Upper lobe of left lung (tissue), 4 donors: Measurements from ENCODE around the gene RYR3.

ENCODE experiments used
- CTCF ChIP-seq, 6 experiments: fragments of 450-650 bp in 4 of 6; fragments of 200-600 bp in 2 of 6; sonication (generic) in 2 of 6; IDR thresholded peaks; one replicate each; pipeline ENCODE4 v1.5.1; 2016 to 2019; ENCODE audit warnings: antibody characterized with exemption in 6 of 6
- EP300 ChIP-seq, 4 donors: sonication (generic); formaldehyde crosslinking; IDR thresholded peaks; one replicate each; pipeline ENCODE4 v1.5.1; 2017; ENCODE audit warnings: antibody characterized with exemption in 4 of 4, control low read depth in 2 of 4
- POLR2A ChIP-seq, 4 donors: fragments of 450-650 bp; IDR thresholded peaks; one replicate each; pipeline ENCODE4 v1.5.1; 2016 to 2017; ENCODE audit warnings: antibody characterized with exemption in 4 of 4, mild to moderate bottlenecking in 2 of 4
- POLR2AphosphoS5 ChIP-seq, 2 donors: sonication (generic); formaldehyde crosslinking; IDR thresholded peaks; one replicate each; pipeline ENCODE4 v1.5.1; 2017; ENCODE audit warnings: antibody characterized with exemption in 2 of 2

GRCh38 chr15:33678176-33678575, 367.4 kb downstream of the RYR3 start:
- TF ChIP-seq POLR2AphosphoS5 (IDR thresholded peaks at IDR 0.05) (no peak), CTCF (IDR thresholded peaks at IDR 0.05) (no peak), POLR2A (IDR thresholded peaks at IDR 0.05) (no peak), EP300 (IDR thresholded peaks at IDR 0.05) (no peak)
